Fibroblast of skin of left quadriceps (primary cell): ENCODE measurements around the gene HJURP.

ENCODE experiments used
- DNase-seq, 2 experiments: peaks; one replicate each; pipeline ENCODE4 v3.0.0-alpha.2; 2013; ENCODE audit warnings: low read depth in 2 of 2

The HJURP gene

DNA sequence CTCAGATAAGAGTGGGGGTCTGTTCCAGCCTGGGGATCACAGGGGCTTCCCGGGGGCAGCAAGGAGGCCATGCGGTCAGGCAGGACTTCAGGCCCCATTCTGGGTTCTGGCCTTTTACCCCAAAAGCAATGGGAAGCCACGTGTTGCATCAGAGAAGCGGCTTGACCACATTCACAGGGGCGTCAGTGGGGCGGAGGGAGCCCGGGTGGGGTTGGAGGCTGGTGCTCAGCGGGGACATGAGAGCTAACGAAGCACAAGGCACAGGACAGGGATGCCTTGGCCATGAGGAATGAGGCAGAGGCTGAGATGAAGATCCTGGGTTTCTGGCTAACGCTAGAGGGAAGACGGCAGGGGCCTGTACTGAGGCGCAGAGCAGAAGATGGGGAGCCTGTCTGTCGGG lies 6.1 kb downstream of the HJURP start:
- DNase-seq: no peak

GRCh38 chr2:233847248-233847898 lies 7.0 kb downstream of the HJURP start:
- no peak for DNase-seq

DNA sequence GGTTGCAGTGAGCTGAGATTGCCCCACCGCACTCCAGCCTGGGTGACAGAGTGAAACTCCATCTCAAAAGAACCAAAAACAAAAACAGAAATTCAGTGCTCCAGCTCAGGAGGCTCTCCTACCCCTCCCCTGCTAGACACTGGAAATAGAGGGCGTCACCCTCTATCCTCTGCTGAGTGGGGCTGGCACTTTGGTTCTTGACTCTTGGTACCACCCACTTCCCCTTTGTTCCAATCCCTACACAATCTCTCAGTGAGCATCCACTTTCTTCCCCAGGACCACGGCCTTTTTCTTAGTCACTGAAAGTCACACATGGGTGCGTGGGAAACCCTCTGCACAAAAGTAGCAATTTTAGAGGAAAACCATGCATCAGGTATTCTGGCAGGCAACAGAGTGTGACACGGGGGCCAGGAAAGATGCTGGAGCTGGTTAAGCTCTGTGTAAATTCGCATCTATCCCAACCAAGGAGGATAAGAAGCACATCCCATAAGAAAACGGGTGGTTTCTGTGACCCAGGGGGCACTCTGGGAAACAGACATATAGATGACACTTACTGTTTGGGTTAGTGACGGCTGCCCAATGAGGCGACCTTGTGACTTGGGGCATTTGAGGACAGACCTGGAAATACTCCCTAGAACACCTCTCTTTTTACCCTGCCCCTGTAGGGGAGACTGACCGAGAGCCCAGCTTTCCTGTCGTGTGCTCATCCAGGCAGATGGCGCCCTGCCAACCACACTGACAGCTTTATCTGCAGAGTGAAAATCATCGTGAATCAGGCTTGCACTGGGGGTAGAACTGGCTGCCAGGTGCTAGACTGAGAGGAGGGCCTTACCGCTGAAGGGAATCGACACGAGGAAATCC lies 7.7 kb downstream of the HJURP start:
- DNase-seq: no peak

DNA sequence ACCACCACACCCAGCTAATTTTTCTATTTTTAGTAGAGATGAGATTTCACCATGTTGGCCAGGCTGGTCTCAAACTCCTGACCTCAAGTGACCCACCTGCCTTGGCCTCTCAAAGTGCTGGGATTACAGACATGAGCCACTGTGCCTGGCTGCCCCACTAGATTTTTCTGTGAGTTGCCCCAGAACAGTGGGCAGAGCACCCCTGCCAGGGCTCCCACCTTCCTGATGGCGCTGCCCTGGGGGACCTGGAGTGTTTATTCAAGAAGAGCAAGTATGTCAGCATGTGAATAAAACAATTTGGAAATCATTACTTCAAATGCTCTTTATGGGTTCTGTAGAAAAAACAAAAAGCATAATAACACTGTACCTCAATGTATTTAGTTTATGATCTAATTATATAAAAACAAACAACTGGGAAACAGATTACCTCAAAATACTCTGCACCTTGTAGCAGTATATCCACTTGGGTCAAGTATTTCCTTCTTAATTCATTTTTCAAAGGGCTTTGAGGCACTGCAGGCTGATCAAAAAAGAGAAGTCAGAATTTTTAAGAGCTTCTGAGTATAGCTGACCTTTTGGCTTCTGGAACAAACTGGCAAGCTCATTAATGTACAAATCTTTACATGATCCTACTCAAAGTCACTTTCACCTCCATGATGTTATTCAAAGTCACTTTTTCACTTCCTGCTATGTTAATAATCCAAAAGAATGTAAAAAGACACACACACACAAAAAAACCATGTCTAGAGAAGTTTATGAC lies 8.9 kb downstream of the HJURP start:
- no peak for DNase-seq

DNA sequence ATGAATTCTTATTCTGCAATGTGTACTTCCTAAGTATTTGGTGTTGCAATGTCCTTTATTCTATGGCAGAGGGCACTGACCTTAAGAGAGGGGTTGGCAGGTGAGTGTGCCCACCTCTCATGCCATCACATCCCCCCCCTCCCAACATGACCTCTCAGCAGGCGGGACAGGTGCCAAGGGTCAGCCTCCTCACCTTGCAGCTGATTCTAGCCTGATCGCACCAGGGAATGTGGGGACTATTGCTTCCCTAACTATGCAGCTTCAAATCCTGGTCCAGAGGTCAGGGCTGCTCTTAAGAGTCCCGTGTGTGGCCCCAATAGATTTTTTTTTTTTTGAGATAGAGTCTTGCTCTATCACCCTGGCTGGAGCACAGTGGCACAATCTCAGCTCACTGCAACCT lies 9.5 kb downstream of the HJURP start:
- DNase-seq: no peak

DNA sequence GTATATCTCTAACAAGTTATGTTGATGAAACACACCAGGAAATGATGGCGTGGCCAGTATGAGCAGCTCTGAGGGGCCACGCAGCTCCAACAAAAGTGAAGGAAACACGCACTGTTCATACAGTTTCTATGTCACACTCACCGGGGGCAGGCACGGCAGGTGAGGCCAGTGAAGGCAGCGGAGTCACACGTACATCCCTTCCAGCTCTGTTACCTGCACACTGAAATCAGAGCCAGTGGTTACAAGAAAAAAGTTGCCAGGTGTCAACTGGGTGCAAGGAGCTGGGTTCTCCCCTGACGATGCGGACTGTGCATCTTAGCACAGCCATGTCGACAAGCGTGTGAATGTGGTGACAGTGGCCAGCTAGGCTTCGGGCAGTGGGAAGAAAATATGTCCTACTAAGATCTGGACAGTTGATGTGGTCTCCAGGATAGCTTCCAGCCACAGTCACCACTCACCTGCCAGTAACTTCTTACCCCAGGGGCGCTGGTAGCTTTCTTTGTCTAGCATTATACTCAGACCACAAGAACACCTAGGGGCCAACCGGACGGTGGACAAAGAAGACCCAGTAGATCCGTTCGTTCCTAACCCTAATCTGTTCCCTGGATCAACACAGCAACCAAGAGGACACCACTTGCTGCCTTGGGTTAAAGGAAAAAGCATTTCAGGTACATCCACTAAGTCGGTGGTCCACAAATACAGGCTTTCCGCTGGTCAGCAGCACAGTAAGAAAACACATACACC lies 10.1 kb downstream of the HJURP start:
- DNase-seq: no peak

DNA sequence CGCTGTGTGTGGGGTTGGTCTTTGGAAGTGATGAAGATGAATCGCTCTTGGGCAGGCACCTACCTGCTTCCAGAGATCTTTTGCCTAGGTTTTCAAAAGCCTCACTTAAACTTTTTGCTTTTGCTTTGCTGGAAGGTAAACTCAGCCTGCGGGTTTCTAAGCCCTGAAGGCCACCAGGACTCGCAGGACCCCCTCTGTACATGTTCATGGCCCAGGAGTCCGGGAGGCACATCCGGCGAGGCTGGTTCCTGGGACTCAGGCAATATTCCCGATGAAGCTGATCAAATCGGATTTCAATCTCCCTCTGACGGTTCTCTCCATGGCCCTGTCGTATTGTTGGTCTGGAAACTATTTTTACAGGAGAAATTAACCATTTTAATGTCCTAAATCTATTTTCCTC lies 13.2 kb downstream of the HJURP start:
- no peak for DNase-seq

- DNase-seq: no peak
Measured at GRCh38 chr2:233840520-233840919, 13.8 kb downstream of the HJURP start.

DNA sequence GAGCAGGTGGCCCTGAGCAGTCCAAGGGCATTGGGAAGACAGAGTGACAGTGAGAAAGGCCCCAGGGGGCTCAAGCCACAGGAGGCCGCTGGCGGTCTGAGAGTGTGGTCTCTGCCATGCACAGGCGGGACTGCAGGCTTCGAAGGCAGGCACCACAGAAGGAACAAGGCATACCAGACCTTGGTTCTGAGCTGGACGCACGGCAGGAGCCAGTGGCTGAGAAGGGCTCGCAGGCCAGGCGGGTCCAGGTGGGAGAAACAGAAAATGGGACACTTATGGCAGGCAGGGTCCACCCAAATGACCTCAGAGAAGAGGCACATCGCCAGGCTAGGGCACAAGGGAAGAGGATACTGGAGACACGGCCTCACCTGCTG lies 14.9 kb downstream of the HJURP start:
- no peak for DNase-seq

- DNase-seq: no peak
Measured at GRCh38 chr2:233838726-233839446, 15.4 kb downstream of the HJURP start.

- no peak for DNase-seq
Measured at GRCh38 chr2:233838251-233838650, 16.1 kb downstream of the HJURP start.

DNA sequence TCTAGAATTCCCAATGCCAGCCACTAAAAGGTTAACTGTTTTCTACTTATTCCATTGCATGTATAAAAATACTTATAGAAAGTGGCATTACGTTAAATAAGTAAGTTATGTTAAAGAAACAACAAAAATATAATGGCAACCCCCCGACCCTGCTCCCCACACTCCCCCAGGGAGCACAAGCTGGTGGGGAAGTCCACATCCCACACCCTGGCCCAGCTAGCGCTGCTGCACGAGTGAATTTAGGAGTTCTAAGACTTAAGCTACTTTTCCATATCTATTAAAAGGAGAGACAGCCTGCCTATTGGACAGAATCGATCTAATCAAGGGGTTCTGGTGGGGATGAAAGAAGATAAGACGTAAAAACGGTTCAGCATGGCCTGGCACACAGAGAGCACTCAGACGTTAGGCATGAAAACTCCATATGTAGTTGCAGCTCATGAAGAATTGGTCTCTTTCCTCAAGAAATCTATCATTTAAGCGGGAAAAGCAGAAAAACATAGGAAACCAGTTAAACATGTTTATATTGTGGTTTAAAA lies 16.6 kb downstream of the HJURP start:
- no peak for DNase-seq

- no peak for DNase-seq
Measured at GRCh38 chr2:233836359-233836758, 18.0 kb downstream of the HJURP start.

DNA sequence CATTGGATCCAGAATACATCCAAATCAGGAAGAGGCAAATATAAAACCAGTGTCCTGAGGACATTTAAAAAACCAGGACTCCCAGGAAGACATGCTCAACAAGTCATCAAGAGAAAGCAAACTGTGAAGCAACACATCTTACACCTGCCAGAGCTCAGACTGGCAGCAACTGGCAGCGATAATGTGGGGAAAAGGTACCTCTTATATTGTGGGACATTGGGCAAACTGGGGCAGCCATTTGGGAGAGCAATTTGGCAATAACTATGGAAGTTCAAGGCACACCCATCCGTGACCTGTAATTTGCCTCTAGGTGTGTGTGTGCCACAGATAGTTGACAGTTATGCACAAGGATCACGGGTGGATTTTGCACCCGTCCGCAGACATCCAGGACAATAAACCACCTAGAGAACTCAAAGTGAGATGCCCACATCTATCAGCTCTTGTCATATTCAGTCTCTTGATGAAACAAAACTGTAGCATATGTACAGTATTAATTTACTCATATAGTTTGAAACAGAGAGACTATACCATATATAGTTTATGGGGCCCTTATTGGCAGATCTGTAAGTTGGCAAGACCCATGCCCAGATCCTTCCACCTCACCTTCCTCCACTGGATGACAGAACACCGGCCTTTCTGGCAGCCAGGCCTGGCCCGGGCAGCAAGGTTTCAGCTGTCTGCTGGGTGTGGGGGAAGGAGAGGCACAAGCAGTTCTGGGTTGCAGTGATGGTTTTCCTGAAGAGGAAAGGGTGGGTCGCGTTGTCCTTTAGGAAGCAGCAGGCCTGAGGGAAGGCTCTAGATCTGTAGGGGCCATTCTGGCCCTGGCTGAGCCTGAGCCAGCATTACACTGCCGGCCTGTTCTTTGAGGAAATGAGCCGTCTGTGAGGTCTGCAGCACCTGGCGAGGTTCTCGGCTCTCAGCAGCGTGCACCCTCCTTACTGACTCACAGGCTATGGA lies 18.8 kb downstream of the HJURP start:
- DNase-seq: no peak

DNA sequence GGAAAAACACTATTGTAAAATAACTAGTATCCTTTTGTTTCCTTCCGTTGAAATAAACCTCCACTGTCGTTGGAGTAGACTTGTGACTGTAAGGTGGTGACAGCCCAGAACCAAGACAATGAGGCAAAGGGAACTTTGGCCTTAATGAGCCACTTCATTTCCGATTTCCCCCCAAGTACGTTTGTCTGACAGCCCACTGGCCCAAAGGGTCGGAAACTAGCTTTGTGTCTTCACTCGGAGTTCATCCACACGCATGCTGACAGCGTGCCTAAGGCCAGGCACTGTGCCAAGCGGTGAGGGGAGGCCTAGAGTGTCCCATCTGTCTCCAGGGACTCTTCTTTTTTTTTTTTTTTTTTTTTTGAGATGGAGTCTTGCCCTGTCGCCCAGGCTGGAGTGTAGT lies 21.0 kb downstream of the HJURP start:
- no peak for DNase-seq

- peak in 1 of 2 experiments; percentile 6 for DNase-seq
Measured at GRCh38 chr2:233832869-233833311, 21.4 kb downstream of the HJURP start.

DNA sequence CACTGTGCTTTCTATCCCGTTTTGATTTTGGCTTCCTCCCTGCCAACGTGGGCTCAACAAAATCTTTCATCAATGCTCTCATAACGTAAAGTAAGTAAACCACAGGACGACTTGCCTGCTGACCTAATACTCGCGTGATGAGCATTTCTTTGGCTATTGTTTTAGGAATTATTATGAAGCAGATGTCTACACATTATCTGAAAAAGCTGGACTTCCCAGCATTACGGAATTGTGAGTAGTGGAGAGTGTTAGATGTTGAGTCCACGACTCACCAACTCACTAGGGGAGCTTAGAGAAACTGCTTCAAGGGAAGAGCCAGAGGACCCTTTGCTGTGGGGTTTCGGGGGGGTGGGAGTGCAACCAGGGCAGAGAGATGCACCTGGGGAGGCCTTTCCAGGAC lies 21.9 kb downstream of the HJURP start:
- DNase-seq: peak; percentile 11 to 17

DNA sequence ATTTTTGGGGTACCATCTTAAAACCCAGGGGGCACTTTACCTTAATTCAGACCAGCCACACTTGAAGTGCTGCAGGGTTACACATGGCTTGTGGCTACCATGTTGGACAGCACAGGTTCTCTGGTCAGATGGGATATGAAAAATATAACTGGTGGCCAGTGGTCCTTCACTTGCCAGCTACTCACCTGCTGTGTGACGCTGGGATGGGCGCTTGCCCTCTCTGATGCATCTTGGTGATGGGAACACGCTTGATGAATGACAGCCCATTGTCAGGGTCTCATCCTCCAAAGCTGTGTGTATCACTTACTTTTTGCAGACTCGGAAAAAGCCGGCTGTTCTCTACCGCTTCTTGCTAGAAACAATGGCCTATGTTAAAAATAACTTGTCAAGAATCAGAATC lies 22.5 kb downstream of the HJURP start:
- DNase-seq: no peak

- no peak for DNase-seq
Measured at GRCh38 chr2:233831011-233831721, 23.2 kb downstream of the HJURP start.
